MM.1S (cell line): ENCODE results near the gene KCTD10.
A peak's percentile ranks its signal among the peaks of the same experiment; 100 is the strongest.

Experiments used
- DNase-seq: peaks from one replicate; pipeline ENCODE4 v3.0.0-alpha.2; 2015
- H2AFZ ChIP-seq: fragments of 300-600 bp; sonication (generic); 2 replicates; pipeline ENCODE4 v1.6.0; 2016; ENCODE audit warnings: antibody characterized with exemption, low read length
- H3F3A ChIP-seq: fragments of 300-600 bp; sonication (generic); 2 replicates; pipeline ENCODE4 v1.6.1; 2016; ENCODE audit warnings: mild to moderate bottlenecking, antibody characterized with exemption, low read length, moderate library complexity, mixed read lengths; ENCODE audit not compliant: insufficient read depth
- H3K27ac ChIP-seq: fragments of 300-600 bp; sonication (generic); 2 replicates; pipeline ENCODE4 v1.5.1; 2016; ENCODE audit warnings: mild to moderate bottlenecking, low read length
- H3K27me3 ChIP-seq: fragments of 300-600 bp; sonication (generic); replicated peaks from 2 replicates; pipeline ENCODE4 v1.6.0; 2016; ENCODE audit warnings: low read length; ENCODE audit not compliant: insufficient read depth
- H3K36me3 ChIP-seq: fragments of 300-600 bp; sonication (generic); replicated peaks from 2 replicates; pipeline ENCODE4 v1.6.1; 2016; ENCODE audit warnings: mild to moderate bottlenecking, low read length, mixed read lengths; ENCODE audit not compliant: insufficient read depth
- H3K4me1 ChIP-seq: fragments of 300-600 bp; sonication (generic); 2 replicates; pipeline ENCODE4 v1.6.1; 2016; ENCODE audit warnings: low read length, mixed read lengths
- H3K4me2 ChIP-seq: fragments of 300-600 bp; sonication (generic); 2 replicates; pipeline ENCODE4 v1.6.0; 2016; ENCODE audit warnings: low read depth, low read length
- H3K4me3 ChIP-seq: fragments of 300-600 bp; sonication (generic); 2 replicates; pipeline ENCODE4 v1.5.1; 2016; ENCODE audit warnings: low read length, mixed read lengths
- H3K79me2 ChIP-seq: fragments of 300-600 bp; sonication (generic); 2 replicates; pipeline ENCODE4 v1.6.1; 2016; ENCODE audit warnings: mixed run types, low read length, mixed read lengths
- H3K9ac ChIP-seq: fragments of 300-600 bp; sonication (generic); 2 replicates; pipeline ENCODE4 v1.6.1; 2016; ENCODE audit warnings: low read length, mixed read lengths
- H3K9me2 ChIP-seq: fragments of 300-600 bp; sonication (generic); replicated peaks from 2 replicates; pipeline ENCODE4 v1.6.1; 2016; ENCODE audit warnings: mild to moderate bottlenecking, low read length, mixed read lengths; ENCODE audit not compliant: insufficient read depth
- H3K9me3 ChIP-seq: fragments of 300-600 bp; sonication (generic); replicated peaks from 2 replicates; pipeline ENCODE4 v1.6.1; 2016; ENCODE audit warnings: mild to moderate bottlenecking, low read length, mixed read lengths; ENCODE audit not compliant: insufficient read depth
- H4K20me1 ChIP-seq: fragments of 300-600 bp; sonication (generic); 2 replicates; pipeline ENCODE4 v1.6.1; 2016; ENCODE audit warnings: mild to moderate bottlenecking, low read length, moderate library complexity, mixed read lengths; ENCODE audit not compliant: insufficient read depth
- EZH2 ChIP-seq: fragments of 300-600 bp; sonication (generic); optimal IDR thresholded peaks from 2 replicates; pipeline ENCODE3; 2017; ENCODE audit warnings: low read depth, mild to moderate bottlenecking, antibody characterized with exemption, low read length, mixed read lengths
- EZH2phosphoT487 ChIP-seq: fragments of 300-600 bp; sonication (generic); IDR thresholded peaks from 2 replicates; pipeline ENCODE4 v1.6.1; 2018; ENCODE audit warnings: antibody characterized with exemption, low read length
- TF ChIP-seq, protein P1 (sequence below): fragments of 300-600 bp; sonication (generic); IDR thresholded peaks from 2 replicates; pipeline ENCODE4 v1.5.1; 2016; ENCODE audit warnings: antibody characterized with exemption, low read length, mixed read lengths

KCTD10 gene

DNA sequence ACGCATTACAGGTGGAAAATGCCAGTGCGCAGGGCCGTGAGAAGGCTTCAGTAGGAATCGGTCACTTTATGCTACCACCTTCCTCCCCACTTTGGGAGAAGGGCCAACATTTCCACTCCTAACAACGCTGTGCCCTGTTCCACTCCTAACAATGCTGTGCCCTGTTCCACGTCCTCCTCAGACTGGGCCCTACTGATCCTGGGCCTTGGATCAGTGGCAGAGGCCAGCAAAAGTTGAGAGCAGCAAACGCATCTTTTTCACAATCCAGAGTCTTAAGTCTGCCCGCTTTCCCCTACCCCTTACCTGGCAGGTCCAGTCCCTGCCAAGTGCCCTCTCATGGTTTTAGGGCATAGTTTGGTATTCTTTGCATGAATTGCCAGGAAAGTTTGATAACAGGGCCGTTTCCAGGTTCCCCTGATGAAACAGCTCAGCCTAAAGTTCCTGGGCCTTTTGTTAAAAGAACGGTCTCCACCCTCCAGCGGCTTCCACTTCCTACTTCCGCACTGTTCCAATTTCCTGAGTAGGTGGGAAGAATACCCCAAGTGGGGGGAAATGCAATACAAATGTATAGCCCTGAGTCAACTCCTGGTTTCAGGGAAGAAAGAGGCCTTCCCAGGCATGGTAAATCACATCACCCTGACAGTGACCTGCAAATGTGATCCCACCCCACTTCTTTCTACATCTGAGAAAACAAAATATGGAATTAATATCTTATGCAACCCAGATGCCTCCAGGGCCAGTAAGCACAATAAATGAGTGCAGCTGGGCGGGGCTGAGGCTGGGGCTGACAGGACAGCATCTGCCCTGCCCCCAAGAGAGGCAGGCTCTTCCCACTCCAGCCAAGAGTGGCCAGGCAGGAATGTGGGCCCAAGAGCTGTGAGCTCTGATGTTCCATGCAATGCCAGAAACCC is 15.0 kb downstream of the KCTD10 start:
- Histone ChIP-seq H3K9me2 (no peaks in the 10 kb centered on the region), H3K27ac (no peak overlapping the region), H3K36me3 (no peaks in the 10 kb centered on the region), H3K4me1 (peaks cover 8% of the 10 kb centered on the region), H3K27me3 (no peaks in the 10 kb centered on the region), H3F3A (no peaks in the 10 kb centered on the region), H3K9me3 (no peaks in the 10 kb centered on the region), H3K4me3 (no peak overlapping the region), H3K79me2 (peaks cover 63% of the 10 kb centered on the region), H3K4me2 (no peak overlapping the region), H4K20me1 (no peaks in the 10 kb centered on the region), H2AFZ (no peak overlapping the region), H3K9ac (no peak overlapping the region)
- TF ChIP-seq EZH2phosphoT487 (no peak), EZH2 (no peak)
- TF ChIP-seq, protein P1, sequence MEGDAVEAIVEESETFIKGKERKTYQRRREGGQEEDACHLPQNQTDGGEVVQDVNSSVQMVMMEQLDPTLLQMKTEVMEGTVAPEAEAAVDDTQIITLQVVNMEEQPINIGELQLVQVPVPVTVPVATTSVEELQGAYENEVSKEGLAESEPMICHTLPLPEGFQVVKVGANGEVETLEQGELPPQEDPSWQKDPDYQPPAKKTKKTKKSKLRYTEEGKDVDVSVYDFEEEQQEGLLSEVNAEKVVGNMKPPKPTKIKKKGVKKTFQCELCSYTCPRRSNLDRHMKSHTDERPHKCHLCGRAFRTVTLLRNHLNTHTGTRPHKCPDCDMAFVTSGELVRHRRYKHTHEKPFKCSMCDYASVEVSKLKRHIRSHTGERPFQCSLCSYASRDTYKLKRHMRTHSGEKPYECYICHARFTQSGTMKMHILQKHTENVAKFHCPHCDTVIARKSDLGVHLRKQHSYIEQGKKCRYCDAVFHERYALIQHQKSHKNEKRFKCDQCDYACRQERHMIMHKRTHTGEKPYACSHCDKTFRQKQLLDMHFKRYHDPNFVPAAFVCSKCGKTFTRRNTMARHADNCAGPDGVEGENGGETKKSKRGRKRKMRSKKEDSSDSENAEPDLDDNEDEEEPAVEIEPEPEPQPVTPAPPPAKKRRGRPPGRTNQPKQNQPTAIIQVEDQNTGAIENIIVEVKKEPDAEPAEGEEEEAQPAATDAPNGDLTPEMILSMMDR, result no peak
- no peak for DNase-seq

DNA sequence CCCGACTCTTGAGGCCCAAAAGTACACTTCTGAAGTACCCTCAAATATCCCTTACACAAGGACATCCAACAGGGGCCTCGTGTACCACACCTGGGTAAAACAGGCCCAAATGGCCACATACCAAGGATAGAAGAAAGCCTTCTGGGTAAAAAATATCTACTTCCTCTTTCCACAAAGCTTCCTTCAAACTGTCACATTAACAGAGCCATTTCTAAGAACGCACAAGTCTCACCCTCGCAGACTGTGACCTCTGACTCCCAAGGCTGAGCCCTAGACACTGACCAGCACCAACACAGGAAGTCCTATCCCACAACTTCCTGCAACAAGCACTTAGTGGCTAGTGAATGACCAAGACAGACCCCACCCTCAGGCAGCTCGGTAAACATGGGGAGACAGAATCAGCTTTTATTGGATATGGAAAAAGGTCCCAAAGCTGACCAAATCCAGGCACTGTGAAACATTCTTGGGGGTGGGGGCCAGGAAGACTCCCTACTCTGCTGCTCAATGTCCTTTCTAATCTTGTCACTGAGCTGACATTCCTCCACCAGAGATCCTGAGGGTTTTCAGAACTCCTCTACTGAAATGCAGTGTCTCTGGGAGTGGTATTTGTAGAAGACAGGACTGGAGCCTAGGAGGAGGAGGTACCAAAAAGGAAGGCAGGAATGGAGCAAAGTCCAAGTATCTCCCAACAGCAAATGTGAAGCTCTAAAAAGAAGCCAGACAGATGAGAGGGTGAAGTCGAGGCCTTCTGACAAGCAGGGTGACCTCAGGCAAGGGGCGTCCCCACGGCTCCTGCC is 15.9 kb downstream of the KCTD10 start:
- Histone ChIP-seq H3K79me2 (peaks cover 57% of the 10 kb centered on the region), H3F3A (no peaks in the 10 kb centered on the region)
- TF ChIP-seq EZH2phosphoT487 (no peak), EZH2 (no peak)
- TF ChIP-seq, protein P1, result no peak

DNA sequence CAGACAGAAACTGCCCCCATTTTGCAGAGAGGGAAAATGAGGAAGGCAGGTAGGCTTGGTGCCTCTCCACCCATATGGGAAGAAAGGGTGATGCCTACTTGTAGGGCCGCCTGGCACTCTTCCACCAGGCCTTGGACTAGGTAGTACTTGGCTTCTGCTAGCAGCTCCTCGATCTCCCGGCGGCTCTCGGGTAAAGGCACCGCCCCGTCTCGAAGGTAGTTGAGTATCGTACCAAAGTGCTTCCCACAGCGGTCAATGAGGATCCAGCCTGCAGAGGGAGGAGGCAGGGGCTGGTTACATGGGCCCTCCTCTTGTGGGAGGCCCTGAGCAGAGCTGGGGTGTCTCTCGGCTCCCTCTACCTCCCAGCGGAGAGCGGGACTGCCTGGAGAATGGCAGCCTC is 16.6 kb downstream of the KCTD10 start:
- TF ChIP-seq EZH2, result no peak
- no peak for TF ChIP-seq EZH2phosphoT487
- TF ChIP-seq, protein P1, result no peak
- Histone ChIP-seq H3F3A (no peaks in the 10 kb centered on the region), H3K9me3 (no peaks in the 10 kb centered on the region), H2AFZ (no peak overlapping the region), H3K27me3 (no peaks in the 10 kb centered on the region), H3K4me2 (no peak overlapping the region), H4K20me1 (no peaks in the 10 kb centered on the region), H3K4me3 (no peak overlapping the region), H3K9ac (no peak overlapping the region), H3K27ac (no peak overlapping the region), H3K36me3 (no peaks in the 10 kb centered on the region), H3K79me2 (peaks cover 52% of the 10 kb centered on the region), H3K9me2 (no peaks in the 10 kb centered on the region), H3K4me1 (peaks cover 8% of the 10 kb centered on the region)
- DNase-seq, result no peak

More for the DNA sequence above, 15.9 kb downstream of the KCTD10 start:
- peaks cover 8% of the 10 kb centered on the region for H3K4me1 ChIP-seq
- no peaks in the 10 kb centered on the region for H3K27me3 ChIP-seq
- DNase-seq, result no peak
- H3K9me2 ChIP-seq, result no peaks in the 10 kb centered on the region
- H3K9ac ChIP-seq, result no peak overlapping the region
- no peak overlapping the region for H3K4me3 ChIP-seq
- H2AFZ ChIP-seq, result no peak overlapping the region
- H3K27ac ChIP-seq, result peak overlapping the region; percentile 12; the same call in 1 of the 2 replicates
- no peak overlapping the region for H3K4me2 ChIP-seq
- no peaks in the 10 kb centered on the region for H4K20me1 ChIP-seq
- no peaks in the 10 kb centered on the region for H3K9me3 ChIP-seq
- H3K36me3 ChIP-seq, result no peaks in the 10 kb centered on the region
